Fibroblast of villous mesenchyme (primary cell): ENCODE results near the gene TRIM69. TPM values are rescaled to one million over a fixed set of nuclear protein-coding genes. Genes with fewer than 3 reads are reported as not detected.
A peak's percentile ranks its signal among the peaks of the same experiment; 100 is the strongest.
"Not testable (repeated sequence)": the region's sequence is repeated elsewhere in the genome, so short reads cannot be mapped to it uniquely, and the experiment has no call there.

Experiments
- DNase-seq: peaks from one replicate; pipeline ENCODE4 v3.0.0-alpha.2; 2010; ENCODE audit warnings: low read depth
- H3K4me3 ChIP-seq: 2 replicates; pipeline ENCODE4 v1.5.1; 2011; ENCODE audit warnings: low read depth, mild to moderate bottlenecking, low read length
- CTCF ChIP-seq: IDR thresholded peaks from 2 replicates; pipeline ENCODE4 v1.5.1; 2012; ENCODE audit warnings: low read depth, mild to moderate bottlenecking, low read length; ENCODE audit not compliant: insufficient read depth
- total RNA-seq: library from RNA; depleted of rRNA; stranded (reverse); fragments of >200 nt; gene quantifications from 2 replicates; pipeline ENCODE4 v1.2.3, GENCODE V29; 2012

Gene TRIM69
- total RNA-seq, 1 donor: 13.4 TPM

DNA sequence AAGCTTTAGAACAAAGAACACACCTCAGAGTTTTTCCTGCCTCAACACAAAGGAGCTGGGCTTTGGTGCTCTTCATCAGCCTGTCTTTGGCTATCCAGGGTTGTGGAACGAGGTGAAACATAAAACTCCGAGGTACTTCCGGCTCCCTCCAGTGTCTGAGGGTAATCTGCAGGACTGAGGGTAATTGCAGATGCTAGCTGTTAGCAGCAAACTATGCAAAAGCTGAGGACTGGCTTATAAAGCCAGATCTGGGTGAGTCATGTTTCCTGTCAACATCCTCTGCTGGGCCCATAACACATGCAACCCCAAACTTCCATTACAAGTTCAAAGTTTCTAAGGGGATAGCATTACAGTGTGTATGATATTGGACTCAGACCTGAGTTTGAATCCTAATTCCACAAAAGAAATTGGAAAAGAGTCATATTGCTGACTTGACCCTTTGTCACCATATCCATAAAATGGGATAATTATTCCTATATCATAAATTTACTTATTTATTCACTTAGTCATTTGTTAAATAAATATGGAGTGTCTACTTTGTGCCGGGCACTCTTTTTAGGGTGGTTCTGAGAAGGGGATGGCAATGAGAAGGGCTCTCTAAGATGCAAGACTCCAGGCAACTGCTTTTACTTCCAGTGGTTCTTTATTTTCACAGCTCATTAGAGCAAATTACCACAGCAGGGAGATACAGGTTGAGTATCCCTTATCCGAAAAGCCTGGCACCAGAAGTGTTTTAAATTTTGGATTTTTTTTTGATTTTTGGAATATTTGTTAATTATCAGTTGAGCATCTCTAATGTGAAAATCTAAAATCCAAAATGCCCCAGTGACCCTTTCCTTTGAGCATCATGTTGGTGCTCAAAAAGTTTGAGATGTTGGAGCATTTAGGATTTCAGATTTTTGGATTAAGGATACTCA is 9.5 kb upstream of the TRIM69 start:
- TF ChIP-seq CTCF: peak; percentile 15
- peak overlapping the region; percentile 10 for H3K4me3 ChIP-seq
- DNase-seq: peak; percentile 97

- H3K4me3 ChIP-seq: peak overlapping the region; percentile 84
- no peak for DNase-seq
- no peak for TF ChIP-seq CTCF
Measured at GRCh38 chr15:44727485-44728231, 8.7 kb upstream of the TRIM69 start.

DNA sequence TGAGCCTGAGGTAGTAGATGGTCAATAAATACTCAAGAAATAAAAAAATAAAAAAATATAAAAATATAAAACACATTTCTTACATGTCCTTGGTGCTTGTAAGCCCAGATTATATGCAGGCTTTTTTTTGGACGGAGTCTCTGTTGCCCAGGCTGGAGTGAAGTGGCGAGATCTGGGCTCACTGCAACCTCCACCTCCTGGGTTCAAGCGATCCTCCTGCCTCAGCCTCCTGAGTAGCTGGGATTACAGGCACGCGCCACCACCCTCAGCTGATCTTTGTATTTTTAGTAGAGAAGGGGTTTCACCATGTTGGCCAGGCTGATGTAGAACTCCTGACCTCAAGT is 8.1 kb upstream of the TRIM69 start:
- DNase-seq: not testable (repeated sequence)
- peak overlapping the region; percentile 84 for H3K4me3 ChIP-seq

GRCh38 chr15:44728576-44729407 is 7.5 kb upstream of the TRIM69 start:
- DNase-seq: peak; percentile 100
- no peak for TF ChIP-seq CTCF
- peak overlapping the region; percentile 84 for H3K4me3 ChIP-seq

DNA sequence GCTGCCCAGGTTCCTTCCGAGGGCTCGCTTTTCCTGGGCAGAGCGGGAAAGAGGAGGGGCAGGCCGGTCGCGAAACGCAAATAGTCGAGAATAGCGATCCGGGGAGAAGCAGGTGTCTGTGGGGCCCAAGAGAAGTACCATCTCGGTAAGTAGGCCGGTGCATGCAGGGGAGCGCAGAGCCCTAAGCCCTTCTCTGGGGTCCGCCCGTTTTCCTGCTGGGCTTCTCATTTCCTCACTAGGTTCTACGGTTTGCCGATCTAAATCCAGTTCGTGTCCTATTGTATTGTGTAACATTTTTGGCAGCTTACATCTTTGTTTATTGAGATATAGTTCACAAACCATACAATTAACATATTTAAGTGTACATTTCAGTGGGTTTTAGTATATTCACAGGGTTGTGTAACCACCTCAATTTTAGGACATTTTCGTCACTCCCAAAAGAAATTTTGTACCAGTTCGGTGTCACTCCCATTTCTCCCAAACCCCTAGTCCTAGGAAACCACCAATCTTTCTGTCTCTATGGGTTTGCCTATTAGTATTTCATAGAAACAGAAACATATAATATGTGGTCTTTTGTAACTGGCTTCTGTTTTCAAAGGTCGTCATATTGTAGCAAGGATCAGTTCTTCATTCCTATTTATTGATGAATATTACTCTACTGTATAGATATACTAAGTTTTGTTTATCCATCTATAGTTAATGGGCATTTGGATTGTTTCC is 6.8 kb upstream of the TRIM69 start:
- H3K4me3 ChIP-seq: peak overlapping the region; percentile 84
- DNase-seq: peak; percentile 49
- no peak for TF ChIP-seq CTCF

- no peak overlapping the region for H3K4me3 ChIP-seq
- DNase-seq: no peak
- no peak for TF ChIP-seq CTCF
Measured at GRCh38 chr15:44734839-44735481, 1.4 kb upstream of the TRIM69 start.
